ENCODE data around the gene TGFBRAP1. TPM values are rescaled to one million over a fixed set of nuclear protein-coding genes. Genes with fewer than 3 reads are reported as not detected.
A peak's percentile ranks its signal among the peaks of the same experiment; 100 is the strongest.

Gene TGFBRAP1
- total and polyA plus RNA-seq, 8 donors: 4.9 to 35.7 (median 15.8) TPM

GRCh38 chr2:105320651-105321215 lies 8.8 kb downstream of the TGFBRAP1 start:
- 37 to 53% (median 51%) methylated on average over 7 of the region's 7 CpGs for WGBS, 5 donors
- peak overlapping the region in 3 of 5 donors; percentile 34 to 43 (median 41) for H3K27ac ChIP-seq
- H3K27me3 ChIP-seq: no peaks in the 10 kb centered on the region
- H3K36me3 ChIP-seq: peaks cover 0 to 13% (median 12%) of the 10 kb centered on the region in 4 donors
- no peak for DNase-seq
- peaks cover 15 to 86% (median 43%) of the 10 kb centered on the region in 4 donors for H3K4me1 ChIP-seq
- H3K4me3 ChIP-seq: no peak overlapping the region
- TF ChIP-seq EP300 (IDR thresholded peaks at IDR 0.05): no peak
- no peak for TF ChIP-seq CTCF (IDR thresholded peaks at IDR 0.05)
- TF ChIP-seq POLR2A (IDR thresholded peaks at IDR 0.05): no peak
- no peak for TF ChIP-seq POLR2AphosphoS5 (IDR thresholded peaks at IDR 0.05)
- H3K9me3 ChIP-seq: no peaks in the 10 kb centered on the region
- intact Hi-C loops (cut with DNase I; ENCODE audit: low total_unique reads): no loop called here

- intact Hi-C loops (cut with DNase I; ENCODE audit: low total_unique reads): no loop called here
- Histone ChIP-seq H3K27me3 (no peaks in the 10 kb centered on the region), H3K4me3 (no peak overlapping the region), H3K27ac (no peak overlapping the region), H3K4me1 (peaks cover 4 to 74% (median 39%) of the 10 kb centered on the region in 4 donors), H3K9me3 (no peaks in the 10 kb centered on the region), H3K36me3 (peaks cover 0 to 2% (median 0%) of the 10 kb centered on the region in 4 donors)
- DNase-seq: no peak
- no peak for TF ChIP-seq POLR2A (IDR thresholded peaks at IDR 0.05)
- TF ChIP-seq CTCF (IDR thresholded peaks at IDR 0.05): no peak
- TF ChIP-seq POLR2AphosphoS5 (IDR thresholded peaks at IDR 0.05): no peak
- TF ChIP-seq EP300 (IDR thresholded peaks at IDR 0.05): no peak
- WGBS, 5 donors: 87 to 94% (median 92%) methylated on average over 3 of the region's 3 CpGs
Measured at GRCh38 chr2:105317937-105318336, 11.6 kb downstream of the TGFBRAP1 start.

GRCh38 chr2:105315314-105315713 lies 14.2 kb downstream of the TGFBRAP1 start:
- DNase-seq: no peak
- Histone ChIP-seq H3K4me1 (peaks cover 4 to 63% (median 28%) of the 10 kb centered on the region in 4 donors), H3K4me3 (no peak overlapping the region), H3K9me3 (no peaks in the 10 kb centered on the region), H3K36me3 (no peaks in the 10 kb centered on the region), H3K27ac (no peak overlapping the region), H3K27me3 (no peaks in the 10 kb centered on the region)
- TF ChIP-seq POLR2A (IDR thresholded peaks at IDR 0.05): no peak
- intact Hi-C loops (cut with DNase I; ENCODE audit: low total_unique reads): no loop called here
- 65 to 76% (median 72%) methylated on average over 3 of the region's 3 CpGs for WGBS, 5 donors

GRCh38 chr2:105313877-105314276 lies 15.7 kb downstream of the TGFBRAP1 start:
- TF ChIP-seq POLR2AphosphoS5 (IDR thresholded peaks at IDR 0.05) (no peak), CTCF (IDR thresholded peaks at IDR 0.05) (no peak), EP300 (IDR thresholded peaks at IDR 0.05) (no peak), POLR2A (IDR thresholded peaks at IDR 0.05) (no peak)

GRCh38 chr2:105309147-105309545 lies 20.4 kb downstream of the TGFBRAP1 start:
- intact Hi-C loops (cut with DNase I; ENCODE audit: low total_unique reads): no loop called here
- H3K4me1 ChIP-seq: peaks cover 0 to 33% (median 4%) of the 10 kb centered on the region in 4 donors
- no peak overlapping the region for H3K27ac ChIP-seq
- 73 to 84% (median 76%) methylated on average over 4 of the region's 4 CpGs for WGBS, 5 donors
- no peak for TF ChIP-seq POLR2AphosphoS5 (IDR thresholded peaks at IDR 0.05)
- TF ChIP-seq POLR2A (IDR thresholded peaks at IDR 0.05): no peak
- no peak for TF ChIP-seq CTCF (IDR thresholded peaks at IDR 0.05)
- no peak for TF ChIP-seq EP300 (IDR thresholded peaks at IDR 0.05)
- peaks cover 15 to 45% (median 30%) of the 10 kb centered on the region in 4 donors for H3K36me3 ChIP-seq
- H3K4me3 ChIP-seq: no peak overlapping the region
- DNase-seq: peak in 1 of 2 donors; percentile 38
- no peaks in the 10 kb centered on the region for H3K27me3 ChIP-seq
- no peaks in the 10 kb centered on the region for H3K9me3 ChIP-seq

More at GRCh38 chr2:105313877-105314276, 15.7 kb downstream of the TGFBRAP1 start:
- H3K4me3 ChIP-seq: no peak overlapping the region
- intact Hi-C loops (cut with DNase I; ENCODE audit: low total_unique reads): no loop called here
- H3K9me3 ChIP-seq: no peaks in the 10 kb centered on the region
- H3K36me3 ChIP-seq: peaks cover 0 to under 1% (median under 1%) of the 10 kb centered on the region in 4 donors
- no peaks in the 10 kb centered on the region for H3K27me3 ChIP-seq
- DNase-seq: no peak
- H3K4me1 ChIP-seq: peaks cover 4 to 55% (median 23%) of the 10 kb centered on the region in 4 donors
- H3K27ac ChIP-seq: no peak overlapping the region

Data from stomach (tissue), 9 donors.